Measurements from ENCODE around the gene CTU2.

The CTU2 gene

DNA sequence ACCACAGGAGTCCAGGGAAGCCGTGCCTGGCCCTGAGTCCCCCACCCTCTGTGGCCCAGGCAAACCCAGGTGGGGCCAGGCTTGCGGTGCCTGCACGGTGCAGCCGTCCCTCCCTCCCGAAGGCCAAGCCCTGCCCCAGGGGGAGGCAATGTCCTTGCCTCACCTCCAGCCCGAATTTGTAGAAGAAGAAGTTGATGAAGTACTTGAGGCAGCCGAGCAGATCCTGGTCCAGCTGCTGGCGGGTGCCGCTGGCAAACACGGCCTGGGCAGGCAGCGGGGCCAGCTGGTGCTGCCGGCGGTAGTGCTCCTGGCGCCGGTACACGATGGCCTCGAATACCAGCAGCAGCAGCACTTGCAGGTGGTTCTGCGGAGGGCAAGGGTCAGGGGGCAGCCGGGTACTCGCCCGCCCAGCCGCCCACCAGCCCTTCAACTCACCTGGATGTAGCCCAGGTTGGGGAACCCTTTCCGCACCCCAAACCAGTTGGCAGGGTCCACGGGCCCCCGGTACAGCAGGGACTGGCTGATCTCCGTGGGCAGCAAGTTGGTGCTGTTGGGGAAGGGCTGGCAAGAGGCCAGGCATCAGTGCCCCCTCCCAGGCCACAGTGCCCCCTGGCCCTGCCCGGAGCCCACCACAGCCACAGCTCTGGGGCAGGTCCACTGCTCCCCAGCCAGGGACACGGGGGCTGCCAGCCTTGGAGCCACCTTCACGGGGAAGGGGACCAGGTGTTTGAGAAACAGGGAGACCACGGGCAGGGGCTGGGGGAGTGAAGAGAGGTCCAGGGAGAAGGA, 26.1 kb downstream of the CTU2 start:
- DNase-seq: no peak

DNA sequence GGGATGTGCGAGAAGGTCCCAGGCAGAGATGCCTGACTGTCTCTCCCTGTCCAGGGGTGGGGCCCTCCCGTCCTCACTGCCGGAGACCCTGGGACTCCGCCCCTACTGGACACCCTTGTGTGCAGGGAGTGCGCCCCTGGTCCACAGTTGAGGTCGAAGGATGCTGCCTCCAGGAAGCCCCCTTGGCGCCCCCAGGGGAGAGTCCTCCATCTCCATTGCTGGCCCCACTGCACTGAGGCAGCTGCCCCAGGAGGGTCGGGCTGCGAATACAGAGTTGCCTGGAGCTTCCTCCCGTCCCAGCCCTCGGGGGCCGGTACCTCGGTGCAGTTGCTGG, 26.6 kb downstream of the CTU2 start:
- DNase-seq: no peak

GRCh38 chr16:88733630-88734360, 27.5 kb downstream of the CTU2 start:
- DNase-seq: no peak

GRCh38 chr16:88734361-88734728, 28.0 kb downstream of the CTU2 start:
- DNase-seq: no peak

- no peak for DNase-seq
Observed at GRCh38 chr16:88735121-88735520, 28.8 kb downstream of the CTU2 start.

DNA sequence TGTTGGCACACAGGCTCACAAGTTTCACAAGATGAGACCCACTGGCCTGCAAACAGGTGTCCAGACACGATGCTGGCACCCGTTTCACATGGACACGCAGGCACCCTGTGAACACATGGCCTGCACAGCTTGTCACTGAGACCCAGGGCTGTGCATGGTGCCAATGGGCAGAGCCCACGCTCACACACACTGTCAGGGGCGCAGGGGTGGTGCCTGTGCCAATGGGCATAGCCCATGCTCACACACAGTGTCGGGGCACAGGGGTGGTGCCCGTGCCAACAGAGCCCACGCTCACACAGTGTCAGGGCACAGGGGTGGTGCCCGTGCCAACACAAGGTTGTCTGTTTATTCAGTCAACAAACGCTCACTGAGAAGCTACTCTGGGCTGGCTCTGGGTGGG, 29.3 kb downstream of the CTU2 start:
- no peak for DNase-seq

DNA sequence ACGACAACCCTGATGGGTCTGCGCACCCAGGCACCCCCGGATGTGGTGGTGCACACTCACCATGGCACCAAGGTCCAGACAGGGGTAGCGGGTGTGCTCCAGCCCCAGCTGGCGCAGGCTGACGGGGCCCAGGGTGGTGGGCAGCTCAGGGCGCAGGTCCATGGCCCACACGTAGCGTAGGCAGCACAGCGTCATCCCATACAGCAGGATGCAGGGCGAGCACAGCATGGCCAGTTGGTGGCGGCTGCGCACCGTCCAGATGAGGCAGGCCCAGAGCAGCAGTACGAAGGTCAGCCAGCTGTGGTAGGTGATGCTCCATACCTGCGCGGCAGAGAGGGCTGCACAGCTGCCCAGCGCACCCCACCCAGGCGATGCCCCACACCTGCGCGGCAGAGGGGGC, 29.8 kb downstream of the CTU2 start:
- no peak for DNase-seq

GRCh38 chr16:88736496-88736895, 30.2 kb downstream of the CTU2 start:
- DNase-seq: no peak

DNA sequence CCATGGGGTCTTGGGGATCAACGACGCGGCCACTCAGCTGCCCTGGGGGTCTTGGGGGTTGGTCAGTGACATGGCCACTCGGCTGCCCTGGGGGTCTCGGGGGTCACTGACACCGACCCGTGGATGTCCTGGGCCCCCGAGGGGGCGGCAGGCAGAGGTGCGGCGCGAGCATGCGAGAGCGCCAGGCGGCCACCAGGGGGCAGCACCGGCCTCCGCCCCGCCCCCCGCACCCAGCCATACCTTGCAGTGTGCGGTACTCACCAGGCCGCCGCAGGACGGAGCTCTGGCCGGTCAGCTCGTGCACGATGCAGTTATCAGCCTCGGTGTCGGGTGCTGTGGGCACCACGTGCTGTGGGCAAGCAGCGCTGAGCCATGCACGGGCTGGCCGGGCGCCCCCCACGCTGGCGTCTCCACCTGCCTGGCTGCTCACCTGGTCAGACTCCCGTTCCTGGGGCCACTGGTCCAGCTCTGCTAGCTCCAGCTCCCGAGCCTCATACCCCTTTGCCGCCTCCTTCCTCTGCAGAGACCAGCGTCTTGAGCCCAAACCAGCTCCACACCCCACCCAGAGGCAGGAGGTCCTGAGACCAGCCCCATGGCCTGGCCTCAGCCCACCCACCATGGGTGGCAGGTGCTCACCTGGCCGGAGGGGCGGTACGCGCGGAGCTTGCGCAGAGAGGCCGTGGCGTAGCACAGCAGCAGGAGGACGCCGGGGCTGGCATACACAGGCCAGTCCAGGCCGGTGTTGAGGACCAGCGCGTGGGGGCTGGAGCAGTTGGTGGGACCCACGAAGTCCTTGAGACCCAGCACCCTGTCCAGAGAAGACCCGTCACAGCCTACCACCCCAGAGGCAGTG, 31.2 kb downstream of the CTU2 start:
- peak; percentile 56 to 82 for DNase-seq

GRCh38 chr16:88738151-88739084, 32.1 kb downstream of the CTU2 start:
- DNase-seq: no peak

GRCh38 chr16:88739139-88739976, 33.1 kb downstream of the CTU2 start:
- DNase-seq: no peak

- DNase-seq: no peak
Observed at GRCh38 chr16:88739977-88740726, 33.8 kb downstream of the CTU2 start.

GRCh38 chr16:88740727-88741055, 34.4 kb downstream of the CTU2 start:
- DNase-seq: no peak

- DNase-seq: no peak
Observed at GRCh38 chr16:88741368-88741767, 35.1 kb downstream of the CTU2 start.

GRCh38 chr16:88742896-88743605, 36.7 kb downstream of the CTU2 start:
- DNase-seq: no peak

DNA sequence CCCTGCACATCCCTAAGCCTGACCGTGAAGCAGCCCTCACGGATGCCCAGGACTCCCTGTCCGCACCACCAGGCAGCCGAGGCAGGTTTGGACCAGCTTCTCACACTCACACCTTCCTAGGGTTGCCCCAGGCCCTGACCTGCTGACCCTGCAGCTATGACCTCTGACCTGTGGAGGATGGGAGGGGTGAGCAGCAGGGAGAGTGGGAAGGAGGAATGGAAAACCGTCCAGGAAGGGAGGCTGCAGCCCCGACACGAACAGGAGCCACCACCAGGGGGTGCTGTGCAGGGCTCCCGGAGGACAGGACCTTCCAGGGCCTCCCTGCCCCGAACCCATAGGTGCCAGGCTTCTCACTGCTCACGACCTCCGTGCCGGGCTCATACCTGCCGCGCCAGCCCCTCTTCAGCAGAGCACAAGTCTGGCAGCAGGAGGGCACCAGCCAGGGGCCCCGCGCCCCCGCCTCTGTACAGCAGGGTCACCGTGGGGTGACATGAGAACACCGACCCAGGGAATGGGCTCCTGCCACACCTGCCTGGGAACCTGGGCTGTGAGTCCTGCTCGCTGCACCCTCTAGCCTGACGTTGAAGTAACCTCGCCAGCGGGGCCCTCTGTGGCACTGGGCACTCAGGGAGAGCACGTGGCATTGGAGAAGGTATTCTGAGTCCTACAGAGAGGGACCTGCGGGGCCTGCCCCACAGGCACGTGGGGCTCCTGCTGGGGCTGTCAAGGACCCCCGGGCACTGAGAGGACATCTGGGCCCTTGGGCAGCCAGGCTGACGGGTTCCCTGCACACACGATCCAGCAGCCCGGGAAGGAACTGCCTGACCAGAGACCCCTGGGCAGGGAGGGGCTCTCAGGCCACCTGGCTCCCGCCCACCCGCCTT, 37.6 kb downstream of the CTU2 start:
- peak; percentile 71 to 76 for DNase-seq

GRCh38 chr16:88744577-88745521, 38.5 kb downstream of the CTU2 start:
- DNase-seq: no peak

GRCh38 chr16:88746506-88746905, 40.2 kb downstream of the CTU2 start:
- DNase-seq: no peak

All from stimulated activated CD4-positive, alpha-beta T cell treated with anti-CD3 and anti-CD28 coated beads, Interleukin-2, amount 100 ng/mL, for 48 hours (primary cell).